ENCODE results near the gene TOP3A. TPM values are rescaled to one million over a fixed set of nuclear protein-coding genes. Genes with fewer than 3 reads are reported as not detected.
"Not testable (repeated sequence)": the region's sequence is repeated elsewhere in the genome, so short reads cannot be mapped to it uniquely, and the experiment has no call there.

The TOP3A gene
- total RNA-seq, 6 donors from 2014 or later = 23.4 to 36.3 (median 32.9) TPM

DNA sequence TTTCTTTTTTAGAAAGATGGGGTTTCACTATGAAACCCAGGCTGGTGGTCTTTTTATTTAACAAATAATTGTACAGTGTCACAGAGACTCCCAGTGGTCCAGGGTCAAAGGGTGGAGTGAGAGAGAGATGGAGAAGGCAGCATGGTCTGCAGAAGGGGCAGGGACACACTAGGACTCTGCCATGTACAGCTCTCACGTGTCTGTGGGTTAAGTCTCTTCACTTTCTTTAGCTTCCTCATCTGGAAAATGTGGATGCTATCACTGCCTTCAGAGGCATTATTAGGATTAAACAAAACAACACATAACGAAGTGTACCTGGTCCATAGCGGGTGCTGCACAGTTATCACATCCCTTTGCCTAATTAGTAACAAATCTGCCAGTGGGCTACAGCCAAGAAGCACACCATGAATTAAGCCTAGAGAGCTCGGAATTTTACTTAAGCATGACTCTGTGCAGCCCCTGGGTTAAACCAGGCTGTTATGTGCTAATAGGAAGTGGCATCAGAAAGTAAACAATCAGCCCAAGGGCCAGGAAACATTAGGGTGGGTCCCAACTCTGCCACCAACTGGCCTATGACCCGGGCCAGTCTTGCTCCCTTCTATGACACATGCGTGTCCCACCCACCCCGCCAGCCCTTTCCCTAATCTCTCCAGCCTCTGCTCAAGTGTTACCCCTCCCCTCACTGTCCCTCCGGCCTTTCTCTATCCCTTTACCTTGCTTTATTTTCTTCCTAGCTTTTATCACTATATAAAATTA is 13.9 kb downstream of the TOP3A start:
- Histone ChIP-seq H3K4me3 (no peak overlapping the region), H3K27me3 (no peaks in the 10 kb centered on the region), H3K4me1 (peaks cover 0 to 6% (median 5%) of the 10 kb centered on the region in 4 donors), H3K36me3 (peaks cover 23 to 86% (median 61%) of the 10 kb centered on the region in 4 donors), H3K27ac (peak overlapping the region; percentile 34 to 67 (median 50)), H3K9me3 (no peaks in the 10 kb centered on the region)
- peak in 1 of 2 donors; percentile 41 for TF ChIP-seq POLR2AphosphoS5 (IDR thresholded peaks at IDR 0.05)
- TF ChIP-seq, protein P1, sequence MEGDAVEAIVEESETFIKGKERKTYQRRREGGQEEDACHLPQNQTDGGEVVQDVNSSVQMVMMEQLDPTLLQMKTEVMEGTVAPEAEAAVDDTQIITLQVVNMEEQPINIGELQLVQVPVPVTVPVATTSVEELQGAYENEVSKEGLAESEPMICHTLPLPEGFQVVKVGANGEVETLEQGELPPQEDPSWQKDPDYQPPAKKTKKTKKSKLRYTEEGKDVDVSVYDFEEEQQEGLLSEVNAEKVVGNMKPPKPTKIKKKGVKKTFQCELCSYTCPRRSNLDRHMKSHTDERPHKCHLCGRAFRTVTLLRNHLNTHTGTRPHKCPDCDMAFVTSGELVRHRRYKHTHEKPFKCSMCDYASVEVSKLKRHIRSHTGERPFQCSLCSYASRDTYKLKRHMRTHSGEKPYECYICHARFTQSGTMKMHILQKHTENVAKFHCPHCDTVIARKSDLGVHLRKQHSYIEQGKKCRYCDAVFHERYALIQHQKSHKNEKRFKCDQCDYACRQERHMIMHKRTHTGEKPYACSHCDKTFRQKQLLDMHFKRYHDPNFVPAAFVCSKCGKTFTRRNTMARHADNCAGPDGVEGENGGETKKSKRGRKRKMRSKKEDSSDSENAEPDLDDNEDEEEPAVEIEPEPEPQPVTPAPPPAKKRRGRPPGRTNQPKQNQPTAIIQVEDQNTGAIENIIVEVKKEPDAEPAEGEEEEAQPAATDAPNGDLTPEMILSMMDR (IDR thresholded peaks at IDR 0.05) = no peak
- no peak for TF ChIP-seq POLR2A (IDR thresholded peaks at IDR 0.05)
- TF ChIP-seq EP300 (IDR thresholded peaks at IDR 0.05) = no peak
- peak; percentile 51 to 59 for ATAC-seq (ENCODE audit: low FRiP score in 2 of 2)
- DNase-seq = peak in 1 of 2 donors; percentile 53
- 64 to 65% methylated on average over 8 of the region's 8 CpGs for WGBS, 2 donors

DNA sequence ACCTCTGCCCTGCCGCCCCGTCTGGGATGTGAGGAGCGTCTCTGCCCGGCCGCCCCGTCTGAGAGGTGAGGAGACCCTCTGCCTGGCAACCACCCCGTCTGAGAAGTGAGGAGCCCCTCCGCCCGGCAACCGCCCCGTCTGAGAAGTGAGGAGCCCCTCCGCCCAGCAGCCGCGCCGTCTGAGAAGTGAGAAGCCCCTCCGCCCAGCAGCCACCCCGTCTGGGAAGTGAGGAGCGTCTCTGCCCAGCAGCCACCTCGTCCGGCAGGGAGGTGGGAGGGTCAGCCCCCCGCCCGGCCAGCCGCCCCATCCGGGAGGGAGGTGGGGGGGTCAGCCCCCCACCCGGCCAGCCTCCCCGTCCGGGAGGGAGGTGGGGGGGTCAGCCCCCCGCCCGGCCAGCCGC is 16.7 kb downstream of the TOP3A start:
- WGBS, 2 donors = no CpG with 5 or more reads among the region's 30 CpGs
- not testable (repeated sequence) for H3K4me1 ChIP-seq; ATAC-seq (ENCODE audit: low FRiP score in 2 of 2); H3K4me3 ChIP-seq; H3K9me3 ChIP-seq; H3K27me3 ChIP-seq
- peaks cover 14 to 86% (median 47%) of the 10 kb centered on the region in 4 donors for H3K36me3 ChIP-seq
- peak in 1 of 2 donors; percentile 55 for DNase-seq
- H3K27ac ChIP-seq = peak overlapping the region in 2 of 4 donors; percentile 35 to 74

DNA sequence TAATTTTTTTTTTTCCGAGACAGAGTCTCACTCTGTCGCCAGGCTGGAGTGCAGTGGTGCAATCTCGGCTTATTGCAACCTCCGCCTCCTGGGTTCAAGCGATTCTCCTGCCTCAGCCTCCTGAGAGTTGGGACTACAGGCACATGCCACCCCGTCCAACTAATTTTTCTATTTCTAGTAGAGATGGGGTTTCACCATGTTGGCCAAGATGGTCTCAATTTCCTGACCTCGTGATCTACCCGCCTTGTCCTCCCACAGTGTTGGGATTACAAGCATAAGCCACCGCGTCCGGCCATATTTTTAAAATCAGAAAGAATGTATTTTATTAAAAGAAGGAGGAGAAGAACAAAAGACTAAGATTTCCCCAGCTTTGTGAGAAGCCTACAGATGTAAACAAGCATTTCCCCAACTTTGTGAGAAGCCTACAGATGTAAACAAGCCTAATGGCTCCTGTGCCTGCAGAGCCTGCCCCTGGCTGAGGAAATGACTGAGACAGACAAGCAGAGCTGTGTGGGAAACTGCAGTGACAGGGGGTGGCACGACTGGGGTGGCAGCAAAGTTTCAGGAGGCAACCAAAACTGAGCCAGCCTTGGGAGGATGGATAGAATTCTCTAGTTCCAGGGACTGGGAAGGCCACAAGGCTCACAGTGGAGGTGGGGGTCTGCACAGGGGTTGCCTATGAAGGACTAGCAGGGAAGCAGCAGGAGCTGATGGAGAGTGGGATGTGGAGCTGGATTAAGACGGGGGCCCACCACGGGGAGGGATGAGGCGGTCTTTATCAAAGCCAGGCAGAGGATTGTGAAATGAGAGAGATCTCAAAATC is 22.9 kb downstream of the TOP3A start:
- WGBS, 2 donors = 91 to 92% methylated on average over 15 of the region's 15 CpGs
- TF ChIP-seq EP300 (IDR thresholded peaks at IDR 0.05) = no peak
- TF ChIP-seq, protein P1 (IDR thresholded peaks at IDR 0.05) = no peak
- TF ChIP-seq POLR2AphosphoS5 (IDR thresholded peaks at IDR 0.05) = no peak
- no peak for TF ChIP-seq POLR2A (IDR thresholded peaks at IDR 0.05)

DNA sequence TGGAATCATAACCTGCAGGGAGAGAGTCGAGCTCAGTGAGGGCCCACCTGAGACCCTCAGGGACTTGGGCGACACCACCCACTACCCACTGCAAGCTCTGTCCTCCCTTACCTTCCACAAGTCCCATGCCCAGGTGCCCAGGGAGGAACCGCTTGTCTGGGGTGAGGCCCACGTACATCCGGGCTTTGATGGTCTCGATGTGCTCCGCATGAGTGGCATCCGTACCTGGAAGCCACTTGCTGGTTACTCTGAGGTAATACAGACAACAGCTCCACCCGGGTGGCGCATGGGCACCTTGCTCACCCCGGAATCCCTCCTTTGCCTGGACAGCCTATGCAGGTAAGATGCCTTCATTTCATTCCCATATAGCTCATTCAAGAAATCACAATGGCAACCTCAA is 29.5 kb downstream of the TOP3A start:
- DNase-seq (no peak), ATAC-seq (ENCODE audit: low FRiP score in 2 of 2) (no peak)
- H3K27me3 ChIP-seq = no peaks in the 10 kb centered on the region
- H3K4me3 ChIP-seq = no peak overlapping the region
- H3K4me1 ChIP-seq = no peaks in the 10 kb centered on the region
- TF ChIP-seq, protein P1 (IDR thresholded peaks at IDR 0.05) = no peak
- TF ChIP-seq EP300 (IDR thresholded peaks at IDR 0.05) = no peak
- no peak for TF ChIP-seq POLR2A (IDR thresholded peaks at IDR 0.05)
- no peak overlapping the region for H3K27ac ChIP-seq
- no peaks in the 10 kb centered on the region for H3K9me3 ChIP-seq
- 98 to 100% methylated on average over 7 to 11 of the region's 11 CpGs for WGBS, 2 donors
- H3K36me3 ChIP-seq = peaks cover 23 to 99% (median 84%) of the 10 kb centered on the region in 4 donors

More for the DNA sequence above, 22.9 kb downstream of the TOP3A start:
- H3K36me3 ChIP-seq = peaks cover 19 to 99% (median 61%) of the 10 kb centered on the region in 4 donors
- H3K27me3 ChIP-seq = no peaks in the 10 kb centered on the region
- no peaks in the 10 kb centered on the region for H3K4me1 ChIP-seq
- no peak overlapping the region for H3K27ac ChIP-seq
- no peaks in the 10 kb centered on the region for H3K9me3 ChIP-seq
- DNase-seq (no peak), ATAC-seq (ENCODE audit: low FRiP score in 2 of 2) (no peak)
- H3K4me3 ChIP-seq = no peak overlapping the region

DNA sequence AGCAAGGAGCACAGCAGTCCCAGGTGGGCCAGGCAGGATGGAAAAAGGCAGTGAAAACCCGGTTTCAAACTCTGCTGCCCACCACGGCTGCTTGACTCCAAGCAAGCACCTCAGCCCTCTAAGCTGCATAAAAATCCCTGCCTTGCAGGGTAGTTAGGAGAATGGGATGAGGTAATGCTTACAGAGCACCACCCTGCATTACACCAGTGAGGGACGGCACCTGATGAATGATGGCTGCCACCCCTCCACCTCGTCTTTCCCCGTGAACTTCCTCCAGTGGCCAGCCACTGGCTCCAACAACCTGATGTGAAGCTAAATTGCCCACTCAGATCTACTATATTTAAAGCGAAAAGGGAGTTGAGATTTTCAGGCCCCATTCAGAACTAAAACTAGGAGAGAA is 33.0 kb downstream of the TOP3A start:
- no peaks in the 10 kb centered on the region for H3K4me1 ChIP-seq
- no peak for ATAC-seq (ENCODE audit: low FRiP score in 2 of 2)
- TF ChIP-seq POLR2AphosphoS5 (IDR thresholded peaks at IDR 0.05) (no peak), POLR2A (IDR thresholded peaks at IDR 0.05) (no peak), EP300 (IDR thresholded peaks at IDR 0.05) (no peak)
- TF ChIP-seq, protein P1 (IDR thresholded peaks at IDR 0.05) = no peak
- H3K4me3 ChIP-seq = no peak overlapping the region
- H3K27ac ChIP-seq = no peak overlapping the region
- WGBS, 2 donors = 86 to 97% methylated on average over 6 of the region's 6 CpGs
- no peaks in the 10 kb centered on the region for H3K9me3 ChIP-seq
- no peak for DNase-seq
- H3K27me3 ChIP-seq = no peaks in the 10 kb centered on the region
- H3K36me3 ChIP-seq = peaks cover 31 to 99% (median 85%) of the 10 kb centered on the region in 4 donors
